GM23338 (cell line): ENCODE measurements around the gene SETBP1. TPM values are rescaled to one million over a fixed set of nuclear protein-coding genes. Genes with fewer than 3 reads are reported as not detected.

Experiments used
- ATAC-seq: fragments of 200-7000 bp; cut with Tn5 transposase; 3 replicates; pipeline ENCODE4 v1.9.1; 2020
- DNase-seq: peaks from one replicate; pipeline ENCODE4 v3.0.0-alpha.2; 2015; ENCODE audit warnings: low spot score
- H2AFZ ChIP-seq: fragments of 200-600 bp; sonication (generic); 2 replicates; pipeline ENCODE4 v1.8.0; 2016; ENCODE audit warnings: antibody characterized with exemption, mild to moderate bottlenecking, moderate library complexity
- H3F3A ChIP-seq: fragments of 200-600 bp; sonication (generic); replicated peaks from 2 replicates; pipeline ENCODE4 v1.8.0; 2017; ENCODE audit warnings: antibody characterized with exemption, mixed run types, low read depth
- H3K27ac ChIP-seq: fragments of 200-600 bp; sonication (generic); 2 replicates; pipeline ENCODE4 v1.6.1; 2016; ENCODE audit warnings: low read depth
- H3K27me3 ChIP-seq: fragments of 200-600 bp; sonication (generic); 2 replicates; pipeline ENCODE4 v1.8.0; 2016; ENCODE audit warnings: mild to moderate bottlenecking, mixed run types, moderate library complexity; ENCODE audit not compliant: insufficient read depth
- H3K36me3 ChIP-seq: fragments of 200-600 bp; sonication (generic); 2 replicates; pipeline ENCODE4 v1.8.0; 2016; ENCODE audit warnings: mild to moderate bottlenecking; ENCODE audit not compliant: insufficient read depth
- H3K4me1 ChIP-seq: fragments of 200-600 bp; sonication (generic); 2 replicates; pipeline ENCODE4 v1.8.0; 2016; ENCODE audit warnings: mild to moderate bottlenecking, moderate library complexity; ENCODE audit not compliant: insufficient read depth
- H3K4me2 ChIP-seq: fragments of 200-600 bp; sonication (generic); 2 replicates; pipeline ENCODE4 v1.7.1; 2017; ENCODE audit warnings: mixed run types
- H3K4me3 ChIP-seq: fragments of 200-600 bp; sonication (generic); 2 replicates; pipeline ENCODE4 v1.6.1; 2016; ENCODE audit warnings: mixed run types
- H3K79me2 ChIP-seq: fragments of 200-600 bp; sonication (generic); replicated peaks from 2 replicates; pipeline ENCODE4 v1.8.0; 2017; ENCODE audit warnings: mild to moderate bottlenecking; ENCODE audit not compliant: insufficient read depth
- H3K9me2 ChIP-seq: fragments of 200-600 bp; sonication (generic); 2 replicates; pipeline ENCODE4 v1.8.0; 2017; ENCODE audit not compliant: insufficient read depth
- H4K20me1 ChIP-seq: fragments of 200-600 bp; sonication (generic); replicated peaks from 2 replicates; pipeline ENCODE4 v1.8.0; 2017; ENCODE audit warnings: mild to moderate bottlenecking; ENCODE audit not compliant: insufficient read depth
- H3K27ac Mint-ChIP-seq: 2 replicates; pipeline ENCODE4 v1.8.0; 2020; ENCODE audit warnings: inconsistent platforms, mild to moderate bottlenecking, moderate library complexity, mixed read lengths
- H3K27me3 Mint-ChIP-seq: 3 replicates; pipeline ENCODE4 v1.8.0; 2022; ENCODE audit warnings: low read depth, mild to moderate bottlenecking, moderate library complexity, mixed read lengths, inconsistent platforms; ENCODE audit not compliant: insufficient read depth, poor library complexity
- H3K36me3 Mint-ChIP-seq: 3 replicates; pipeline ENCODE4 v1.8.0; 2021; ENCODE audit warnings: low read depth, mild to moderate bottlenecking, inconsistent platforms, moderate library complexity, mixed read lengths
- H3K4me1 Mint-ChIP-seq: 3 replicates; pipeline ENCODE4 v1.8.0; 2020; ENCODE audit warnings: mild to moderate bottlenecking, inconsistent platforms, mixed read lengths
- H3K4me3 Mint-ChIP-seq: 3 replicates; pipeline ENCODE4 v1.8.0; 2021; ENCODE audit warnings: moderate library complexity, mild to moderate bottlenecking, inconsistent platforms, mixed read lengths
- H3K9me3 Mint-ChIP-seq: 3 replicates; pipeline ENCODE4 v1.8.0; 2020; ENCODE audit warnings: moderate library complexity, mild to moderate bottlenecking, inconsistent platforms, mixed read lengths
- CREB1 ChIP-seq: fragments of 250-450 bp; sonication (Bioruptor Pico); IDR thresholded peaks from 2 replicates; pipeline ENCODE4 v1.5.0; 2020; ENCODE audit warnings: low read depth, mild to moderate bottlenecking, moderate library complexity
- CTCF ChIP-seq, 2 experiments: fragments of 200-600 bp in 1 of 2; sonication (generic) in 1 of 2; conservative IDR thresholded peaks; 2 replicates each; pipeline versions ENCODE4 v1.5.1 to v1.6.1; 2016 to 2017; ENCODE audit warnings: antibody characterized with exemption in 2 of 2, low read depth in 2 of 2, mild to moderate bottlenecking in 2 of 2, moderate library complexity in 1 of 2
- ETS1 ChIP-seq: IDR thresholded peaks from 2 replicates; pipeline ENCODE4 v1.6.1; 2016; ENCODE audit warnings: antibody characterized with exemption
- EZH2 ChIP-seq: fragments of 200-600 bp; sonication (generic); IDR thresholded peaks from one replicate; pipeline ENCODE4 v1.8.0; 2017; ENCODE audit warnings: antibody characterized with exemption, mild to moderate bottlenecking, low read depth; ENCODE audit not compliant: unreplicated experiment
- EZH2phosphoT487 ChIP-seq: fragments of 200-600 bp; sonication (generic); IDR thresholded peaks from one replicate; pipeline ENCODE4 v1.8.1; 2018; ENCODE audit warnings: antibody characterized with exemption; ENCODE audit not compliant: unreplicated experiment
- JUNB ChIP-seq: IDR thresholded peaks from one replicate; pipeline ENCODE4 v1.6.1; 2016; ENCODE audit warnings: antibody characterized with exemption; ENCODE audit not compliant: unreplicated experiment
- NANOG ChIP-seq: IDR thresholded peaks from 2 replicates; pipeline ENCODE4 v1.6.1; 2016; ENCODE audit warnings: antibody characterized with exemption, borderline replicate concordance
- POLR2AphosphoS5 ChIP-seq: IDR thresholded peaks from 2 replicates; pipeline ENCODE4 v1.6.1; 2016; ENCODE audit warnings: antibody characterized with exemption, low read depth
- REST ChIP-seq: IDR thresholded peaks from one replicate; pipeline ENCODE4 v1.6.1; 2018; ENCODE audit warnings: antibody characterized with exemption; ENCODE audit not compliant: unreplicated experiment
- STAT1 ChIP-seq: IDR thresholded peaks from one replicate; pipeline ENCODE4 v1.6.1; 2016; ENCODE audit warnings: antibody characterized with exemption; ENCODE audit not compliant: unreplicated experiment
- ZNF114 ChIP-seq: fragments of 250-450 bp; sonication (Bioruptor Pico); IDR thresholded peaks from 2 replicates; pipeline ENCODE4 v1.5.0; 2020; ENCODE audit warnings: mild to moderate bottlenecking, moderate library complexity
- ZNF331 ChIP-seq: fragments of 250-450 bp; sonication (Bioruptor Pico); IDR thresholded peaks from 2 replicates; pipeline ENCODE4 v1.5.0; 2020; ENCODE audit warnings: low read depth, mild to moderate bottlenecking, moderate library complexity
- ZNF462 ChIP-seq: fragments of 250-450 bp; sonication (Bioruptor Pico); IDR thresholded peaks from 2 replicates; pipeline ENCODE4 v1.5.0; 2020; ENCODE audit warnings: mild to moderate bottlenecking, moderate library complexity
- polyA plus RNA-seq: library from polyadenylated mRNA; unstranded; fragments of >200 nt; fragmentation: Nextera tagmentation; extraction: Ambion mirVana; gene quantifications from 2 replicates; pipeline ENCODE4 v1.2.1, GENCODE V29; 2016
- total RNA-seq: library from RNA; depleted of rRNA; stranded (reverse); fragments of >200 nt; shearing (Covaris generic); gene quantifications from 2 replicates; pipeline ENCODE4 v1.2.3, GENCODE V29; 2014

The SETBP1 gene
- total and polyA plus RNA-seq, 2 experiments from 2014 or later, result 1.6 to 5.5 TPM

- peaks cover 21% of the 10 kb centered on the region for H3K4me1 Mint-ChIP-seq
- no peak overlapping the region for H3K27ac ChIP-seq
- no peak overlapping the region for H3K4me3 Mint-ChIP-seq
- no peaks in the 10 kb centered on the region for H4K20me1 ChIP-seq
- TF ChIP-seq REST, result no peak
- no peak for TF ChIP-seq NANOG
- TF ChIP-seq ETS1, result no peak
- no peak for TF ChIP-seq ZNF331 (CRISPR knock-in tag)
- no peak for TF ChIP-seq ZNF462 (CRISPR knock-in tag)
- TF ChIP-seq ZNF114 (CRISPR knock-in tag), result no peak
- no peak for TF ChIP-seq POLR2AphosphoS5
- TF ChIP-seq EZH2, result no peak
- no peak for TF ChIP-seq JUNB
- no peak for TF ChIP-seq EZH2phosphoT487
- no peak for TF ChIP-seq STAT1
- no peak for TF ChIP-seq CTCF (conservative IDR thresholded peaks at IDR 0.05; ENCODE audit: low read depth in 2 of 2)
- no peak for TF ChIP-seq CREB1 (CRISPR knock-in tag)
- H3K9me2 ChIP-seq, result 0 out of 2 replicates have a peak, but pooled peaks cover 10% of the 10 kb centered on the region
- no peak overlapping the region for H3K27ac Mint-ChIP-seq
- no peaks in the 10 kb centered on the region for H3K79me2 ChIP-seq
- ATAC-seq (no peak), DNase-seq (no peak)
- no peak overlapping the region for H2AFZ ChIP-seq
- H3F3A ChIP-seq, result no peaks in the 10 kb centered on the region
- H3K27me3 Mint-ChIP-seq, result peaks cover 7% of the 10 kb centered on the region
- peaks cover 8% of the 10 kb centered on the region; the same call in 1 of the 2 replicates for H3K4me1 ChIP-seq
- peaks cover 2% of the 10 kb centered on the region for H3K36me3 Mint-ChIP-seq
- no peaks in the 10 kb centered on the region for H3K27me3 ChIP-seq
- 0 out of 3 replicates have a peak, but pooled peaks cover under 1% of the 10 kb centered on the region for H3K9me3 Mint-ChIP-seq
- H3K36me3 ChIP-seq, result no peaks in the 10 kb centered on the region
- H3K4me3 ChIP-seq, result no peak overlapping the region
- no peak overlapping the region for H3K4me2 ChIP-seq
Measured at GRCh38 chr18:44795241-44795640, 114.6 kb downstream of the SETBP1 start.
